GM12864 (cell line): ENCODE measurements around the gene ECEL1.

Source experiments
- DNase-seq: peaks from one replicate; pipeline ENCODE4 v3.0.0-alpha.2; 2011; ENCODE audit warnings: low read depth
- H3K4me3 ChIP-seq: 2 replicates; pipeline ENCODE4 v1.5.1; 2011; ENCODE audit warnings: mild to moderate bottlenecking, low read depth, low read length, control low read depth
- CTCF ChIP-seq: IDR thresholded peaks from 2 replicates; pipeline ENCODE4 v1.5.1; 2011; ENCODE audit warnings: low read depth, mild to moderate bottlenecking, moderate library complexity, low read length, control low read depth, inconsistent platforms; ENCODE audit errors: missing control alignments

Gene ECEL1

GRCh38 chr2:232515639-232516038 lies 28.0 kb upstream of the ECEL1 start:
- no peak for DNase-seq

GRCh38 chr2:232513353-232513752 lies 25.7 kb upstream of the ECEL1 start:
- DNase-seq = no peak
- H3K4me3 ChIP-seq = no peak overlapping the region

More at GRCh38 chr2:232515639-232516038, 28.0 kb upstream of the ECEL1 start:
- TF ChIP-seq CTCF = no peak
- H3K4me3 ChIP-seq = no peak overlapping the region

GRCh38 chr2:232512602-232513001 lies 25.0 kb upstream of the ECEL1 start:
- H3K4me3 ChIP-seq = no peak overlapping the region
- no peak for DNase-seq
- no peak for TF ChIP-seq CTCF

More at GRCh38 chr2:232513353-232513752, 25.7 kb upstream of the ECEL1 start:
- TF ChIP-seq CTCF = no peak

- no peak for DNase-seq
- no peak for TF ChIP-seq CTCF
- no peak overlapping the region for H3K4me3 ChIP-seq
Observed at GRCh38 chr2:232511336-232511890, 23.8 kb upstream of the ECEL1 start.

- no peak for DNase-seq
- no peak overlapping the region for H3K4me3 ChIP-seq
- TF ChIP-seq CTCF = no peak
Observed at GRCh38 chr2:232508251-232508650, 20.6 kb upstream of the ECEL1 start.

- no peak for TF ChIP-seq CTCF
Observed at GRCh38 chr2:232506709-232507108, 19.1 kb upstream of the ECEL1 start.

GRCh38 chr2:232505856-232506255 lies 18.2 kb upstream of the ECEL1 start:
- no peak overlapping the region for H3K4me3 ChIP-seq
- no peak for TF ChIP-seq CTCF
- DNase-seq = no peak

More at GRCh38 chr2:232506709-232507108, 19.1 kb upstream of the ECEL1 start:
- no peak overlapping the region for H3K4me3 ChIP-seq
- no peak for DNase-seq
